Liver (tissue), 3 donors: ENCODE data around the gene SLC26A1.

Experiments used
- ATF3 ChIP-seq: IDR thresholded peaks from 2 replicates; pipeline ENCODE4 v1.6.1; 2016; ENCODE audit warnings: antibody characterized with exemption
- CTCF ChIP-seq: fragments of 150-350 bp; IDR thresholded peaks from 2 replicates; pipeline ENCODE4 v1.5.1; 2017; ENCODE audit warnings: improper control_type of control experiment, low read depth, low read length; ENCODE audit not compliant: missing input control
- EGR1 ChIP-seq, 2 donors: IDR thresholded peaks; 2 replicates each; pipeline ENCODE4 v1.6.1; 2016 to 2018; ENCODE audit warnings: antibody characterized with exemption in 2 of 2, low read depth in 2 of 2
- HNF4G ChIP-seq: IDR thresholded peaks from 2 replicates; pipeline ENCODE4 v1.6.1; 2016; ENCODE audit warnings: antibody characterized with exemption
- JUND ChIP-seq, 2 donors: IDR thresholded peaks; 2 replicates each; pipeline ENCODE4 v1.6.1; 2016; ENCODE audit warnings: antibody characterized with exemption in 2 of 2
- MAX ChIP-seq: IDR thresholded peaks from 2 replicates; pipeline ENCODE4 v1.6.1; 2016; ENCODE audit warnings: antibody characterized with exemption
- NR2F2 ChIP-seq: IDR thresholded peaks from 2 replicates; pipeline ENCODE4 v1.6.1; 2016; ENCODE audit warnings: antibody characterized with exemption
- RAD21 ChIP-seq, 2 donors: IDR thresholded peaks; 2 replicates each; pipeline ENCODE4 v1.6.1; 2016; ENCODE audit warnings: antibody characterized with exemption in 2 of 2, mild to moderate bottlenecking in 2 of 2
- REST ChIP-seq: IDR thresholded peaks from 2 replicates; pipeline ENCODE4 v1.6.1; 2016; ENCODE audit warnings: antibody characterized with exemption, mild to moderate bottlenecking
- SP1 ChIP-seq: IDR thresholded peaks from 2 replicates; pipeline ENCODE4 v1.6.1; 2018; ENCODE audit warnings: antibody characterized with exemption, mild to moderate bottlenecking
- TAF1 ChIP-seq: conservative IDR thresholded peaks from 2 replicates; pipeline ENCODE4 v1.6.1; 2016; ENCODE audit warnings: antibody characterized with exemption, mild to moderate bottlenecking
- YY1 ChIP-seq: IDR thresholded peaks from 2 replicates; pipeline ENCODE4 v1.6.1; 2016; ENCODE audit warnings: antibody characterized with exemption, mild to moderate bottlenecking
- ZBTB33 ChIP-seq: IDR thresholded peaks from 2 replicates; pipeline ENCODE4 v1.6.1; 2016; ENCODE audit warnings: antibody characterized with exemption
- donor health status: healthy.
- donor health status: healthy.

GRCh38 chr4:982814-983213, 10.4 kb downstream of the SLC26A1 start:
- no peak for TF ChIP-seq REST
- no peak for TF ChIP-seq CTCF
- TF ChIP-seq ATF3 = no peak
- no peak for TF ChIP-seq HNF4G
- TF ChIP-seq TAF1 = no peak
- no peak for TF ChIP-seq MAX
- TF ChIP-seq YY1 = no peak
- no peak for TF ChIP-seq ZBTB33
- no peak for TF ChIP-seq NR2F2
- TF ChIP-seq EGR1 (IDR thresholded peaks at IDR 0.05; ENCODE audit: low read depth in 2 of 2) = no peak
- no peak for TF ChIP-seq SP1
- TF ChIP-seq JUND (IDR thresholded peaks at IDR 0.05) = no peak
- TF ChIP-seq RAD21 (IDR thresholded peaks at IDR 0.05) = no peak
